B cell (primary cell): ENCODE measurements around the gene UFL1. TPM values are rescaled to one million over a fixed set of nuclear protein-coding genes. Genes with fewer than 3 reads are reported as not detected.

Experiments used
- ATAC-seq: fragments of 200-7000 bp; cut with Tn5 transposase; one replicate; pipeline ENCODE4 v1.10.0; 2021; ENCODE audit warnings: low read depth, mild to moderate bottlenecking, moderate number of reproducible peaks, moderate library complexity
- CTCF ChIA-PET: fragments of 350-600 bp; sonication (Branson Sonifier 250); formaldehyde crosslinking; loops from one replicate; lab custom pipeline; 2021; ENCODE audit warnings: antibody characterized with exemption, inconsistent platforms; lab: Charles Lee
- POLR2A ChIA-PET: fragments of 350-600 bp; sonication (Branson Sonifier 250); formaldehyde crosslinking; loops from one replicate; lab custom pipeline; 2021; ENCODE audit warnings: antibody characterized with exemption; lab: Charles Lee
- DNase-seq: peaks from one replicate; pipeline ENCODE4 v3.0.0; 2013
- H2AFZ ChIP-seq: 2 replicates; pipeline ENCODE4 v1.6.1; 2012; ENCODE audit warnings: mild to moderate bottlenecking, low read depth, low read length; ENCODE audit not compliant: insufficient read depth, poor library complexity, severe bottlenecking
- H3K27ac ChIP-seq, 2 donors: 1 replicate in 1 of 2; 2 replicates in 1 of 2; pipeline ENCODE4 v1.5.1; 2012 to 2013; ENCODE audit warnings: low read length in 2 of 2, mild to moderate bottlenecking in 2 of 2, moderate library complexity in 1 of 2
- H3K27me3 ChIP-seq, 4 experiments: fragments of 200-600 bp in 1 of 4; sonication (generic) in 1 of 4; replicated peaks in 1 of 4; 1 replicate in 2 of 4; 2 replicates in 2 of 4; pipeline versions ENCODE4 v1.6.1 to v1.7.0; 2013 to 2016; ENCODE audit warnings: low read length in 3 of 4, mild to moderate bottlenecking in 2 of 4, mixed read lengths in 1 of 4, moderate library complexity in 1 of 4; ENCODE audit not compliant: insufficient read depth in 4 of 4, control insufficient read depth in 3 of 4; ENCODE audit errors: control extremely low read depth in 1 of 4
- H3K36me3 ChIP-seq, 2 experiments: replicated peaks in 1 of 2; 1 replicate in 1 of 2; 2 replicates in 1 of 2; pipeline versions ENCODE4 v1.6.1 to v1.7.1; 2013; ENCODE audit warnings: low read length in 1 of 2; ENCODE audit not compliant: insufficient read depth in 2 of 2, control insufficient read depth in 1 of 2; ENCODE audit errors: control extremely low read depth in 1 of 2, extremely low read depth in 1 of 2
- H3K4me1 ChIP-seq, 2 donors: fragments of 200-600 bp in 1 of 2; sonication (generic) in 1 of 2; 1 replicate in 1 of 2; 2 replicates in 1 of 2; pipeline versions ENCODE4 v1.5.1 to v1.6.1; 2013 to 2017; ENCODE audit warnings: low read length in 2 of 2; ENCODE audit not compliant: control insufficient read depth in 2 of 2, insufficient read depth in 2 of 2
- H3K4me2 ChIP-seq: replicated peaks from 2 replicates; pipeline ENCODE3; 2012; ENCODE audit warnings: mild to moderate bottlenecking, low read depth, low read length; ENCODE audit not compliant: poor library complexity, severe bottlenecking
- H3K4me3 ChIP-seq, 5 experiments: fragments of 200-600 bp in 1 of 5; sonication (generic) in 1 of 5; 1 replicate in 3 of 5; 2 replicates in 2 of 5; pipeline versions ENCODE4 v1.5.1 to v1.7.0; 2011 to 2016; ENCODE audit warnings: low read length in 4 of 5, mild to moderate bottlenecking in 4 of 5, low read depth in 2 of 5, control low read depth in 1 of 5, moderate library complexity in 1 of 5; ENCODE audit not compliant: insufficient read depth in 1 of 5; ENCODE audit errors: control extremely low read depth in 1 of 5, extremely low read depth in 1 of 5
- H3K79me2 ChIP-seq: fragments of 200-600 bp; sonication (generic); one replicate; pipeline ENCODE4 v1.6.0; 2016; ENCODE audit warnings: low read length; ENCODE audit not compliant: control insufficient read depth, insufficient read depth
- H3K9ac ChIP-seq: fragments of 200-600 bp; sonication (generic); 2 replicates; pipeline ENCODE4 v1.6.1; 2017; ENCODE audit warnings: mild to moderate bottlenecking, low read length, moderate library complexity
- H3K9me3 ChIP-seq, 3 donors: one replicate each; pipeline versions ENCODE4 v1.6.1 to v1.7.1; 2013; ENCODE audit warnings: low read length in 2 of 3; ENCODE audit not compliant: control insufficient read depth in 2 of 3, insufficient read depth in 1 of 3; ENCODE audit errors: control extremely low read depth in 1 of 3
- H4K20me1 ChIP-seq: 2 replicates; pipeline ENCODE4 v1.6.0; 2012; ENCODE audit warnings: mild to moderate bottlenecking, low read length; ENCODE audit not compliant: insufficient read depth, control insufficient read depth, poor library complexity, severe bottlenecking
- H3K27ac Mint-ChIP-seq: one replicate; pipeline ENCODE4 v1.8.0; 2021; ENCODE audit warnings: mixed read lengths
- H3K27me3 Mint-ChIP-seq: one replicate; pipeline ENCODE4 v1.8.0; 2021; ENCODE audit warnings: mixed read lengths
- H3K4me1 Mint-ChIP-seq: one replicate; pipeline ENCODE4 v1.8.0; 2021; ENCODE audit warnings: mixed read lengths
- H3K4me3 Mint-ChIP-seq: one replicate; pipeline ENCODE4 v1.8.0; 2021; ENCODE audit warnings: mixed read lengths
- H3K9me3 Mint-ChIP-seq: one replicate; pipeline ENCODE4 v1.8.0; 2022; ENCODE audit warnings: mixed read lengths; ENCODE audit not compliant: insufficient read depth
- CTCF ChIP-seq: fragments of 200-600 bp; IDR thresholded peaks from one replicate; pipeline ENCODE4 v1.8.0; 2022; ENCODE audit warnings: antibody characterized with exemption, mild to moderate bottlenecking
- EZH2 ChIP-seq: IDR thresholded peaks from 2 replicates; pipeline ENCODE4 v1.6.1; 2012; ENCODE audit warnings: borderline replicate concordance, low read depth, mild to moderate bottlenecking, moderate library complexity, low read length; ENCODE audit not compliant: insufficient read depth, poor library complexity, severe bottlenecking
- WGBS: methylation state at CpG from one replicate; pipeline ENCODE4 v1.1.5; 2013; ENCODE audit warnings: missing lambda C conversion rate; ENCODE audit not compliant: insufficient coverage; 5-methylcytosine and 5-hydroxymethylcytosine counted together
- intact Hi-C: fragments of 100-400 bp; cut with micrococcal nuclease; formaldehyde crosslinking; loops from one replicate; pipeline ENCODE4 v1.10.0; 2022
- polyA plus RNA-seq: library from polyadenylated mRNA; depleted of rRNA; stranded (reverse); fragments of >200 nt; gene quantifications from 2 replicates; pipeline ENCODE4 v1.2.3, GENCODE V29; 2012
- total RNA-seq, 2 donors: library from RNA; stranded (reverse); fragments of 120-200 nt in 1 of 2; gene quantifications; 1 replicate in 1 of 2; 2 replicates in 1 of 2; pipeline versions ENCODE4 v1.2.3 to v1.2.4, GENCODE V29; 2013 to 2022

The UFL1 gene
- total and polyA plus RNA-seq, 2 donors (not counting 1 experiment from before 2014, with no cell fraction given) = 6.2 to 25.0 TPM

GRCh38 chr6:96604420-96604819, 82.8 kb downstream of the UFL1 start:
- Mint-ChIP-seq H3K27ac (no peak overlapping the region), H3K27me3 (peaks cover 22% of the 10 kb centered on the region), H3K9me3 (no peaks in the 10 kb centered on the region), H3K4me1 (peaks cover under 1% of the 10 kb centered on the region), H3K4me3 (no peak overlapping the region)
- no peak overlapping the region for H3K4me2 ChIP-seq
- no peaks in the 10 kb centered on the region for H4K20me1 ChIP-seq
- no peaks in the 10 kb centered on the region for H3K36me3 ChIP-seq
- no peak overlapping the region for H3K9ac ChIP-seq
- no peaks in the 10 kb centered on the region for H3K79me2 ChIP-seq
- no peaks in the 10 kb centered on the region for H3K27me3 ChIP-seq
- H2AFZ ChIP-seq = no peak overlapping the region
- no peak overlapping the region for H3K27ac ChIP-seq
- intact Hi-C loops = no loop called here
- WGBS = 90% methylated on average over 1 of the region's 2 CpGs
- no peaks in the 10 kb centered on the region for H3K4me1 ChIP-seq
- TF ChIP-seq CTCF (no peak), EZH2 (no peak)
- no peak for ATAC-seq
- no peaks in the 10 kb centered on the region for H3K9me3 ChIP-seq
- H3K4me3 ChIP-seq = no peak overlapping the region
- DNase-seq = no peak
- CTCF ChIA-PET = no interaction called here
- POLR2A ChIA-PET = no interaction called here

Other genes with a start within 250 kb of the UFL1 start
- not detected in 2 replicates for gene FHL5, start 41.3 kb downstream of the UFL1 start, total RNA-seq
- not detected in 2 replicates for gene FHL5, start 41.3 kb downstream of the UFL1 start, polyA plus RNA-seq